Neuron (in vitro differentiated cells): ENCODE measurements around the gene OR5K1.

Experiments
- H2AFZ ChIP-seq: one replicate; pipeline ENCODE4 v1.6.1; 2013; ENCODE audit warnings: low read depth, mild to moderate bottlenecking, inconsistent platforms, low read length, moderate library complexity
- H3K27me3 ChIP-seq: one replicate; pipeline ENCODE4 v1.6.1; 2013; ENCODE audit warnings: low read length; ENCODE audit not compliant: insufficient read depth
- H3K36me3 ChIP-seq: one replicate; pipeline ENCODE4 v1.6.1; 2013; ENCODE audit warnings: low read length; ENCODE audit not compliant: insufficient read depth
- H3K4me1 ChIP-seq: one replicate; pipeline ENCODE4 v1.6.1; 2013; ENCODE audit warnings: low read length; ENCODE audit not compliant: insufficient read depth
- H3K4me3 ChIP-seq: 2 replicates; pipeline ENCODE4 v1.5.1; 2013; ENCODE audit warnings: mild to moderate bottlenecking, low read length, moderate library complexity
- H3K9me3 ChIP-seq: one replicate; pipeline ENCODE4 v1.6.1; 2013; ENCODE audit warnings: low read length

OR5K1 gene

DNA sequence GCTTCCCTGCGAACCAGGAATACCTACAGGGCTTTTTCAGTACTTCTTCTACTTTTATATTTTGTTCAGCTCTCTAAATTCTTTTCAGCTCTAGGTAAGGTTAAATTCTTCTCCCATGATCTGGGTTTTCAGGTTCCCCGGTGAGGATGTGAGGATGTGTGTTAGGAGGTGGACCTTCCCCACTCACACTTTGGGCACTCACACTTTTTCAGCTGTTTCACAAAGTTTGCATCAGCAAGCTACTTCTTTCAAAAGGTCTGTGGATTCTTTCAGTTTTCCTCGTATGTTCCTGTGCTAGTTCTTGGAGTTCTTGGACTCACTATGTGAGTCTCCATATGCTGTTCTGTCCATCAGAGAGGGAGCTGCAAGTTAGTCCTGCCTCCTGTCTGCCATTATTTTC is 20.6 kb downstream of the OR5K1 start:
- H3K4me3 ChIP-seq = no peak overlapping the region
- no peaks in the 10 kb centered on the region for H3K4me1 ChIP-seq
- H3K9me3 ChIP-seq = no peaks in the 10 kb centered on the region
- no peaks in the 10 kb centered on the region for H3K36me3 ChIP-seq
- no peaks in the 10 kb centered on the region for H3K27me3 ChIP-seq
- no peak overlapping the region for H2AFZ ChIP-seq

DNA sequence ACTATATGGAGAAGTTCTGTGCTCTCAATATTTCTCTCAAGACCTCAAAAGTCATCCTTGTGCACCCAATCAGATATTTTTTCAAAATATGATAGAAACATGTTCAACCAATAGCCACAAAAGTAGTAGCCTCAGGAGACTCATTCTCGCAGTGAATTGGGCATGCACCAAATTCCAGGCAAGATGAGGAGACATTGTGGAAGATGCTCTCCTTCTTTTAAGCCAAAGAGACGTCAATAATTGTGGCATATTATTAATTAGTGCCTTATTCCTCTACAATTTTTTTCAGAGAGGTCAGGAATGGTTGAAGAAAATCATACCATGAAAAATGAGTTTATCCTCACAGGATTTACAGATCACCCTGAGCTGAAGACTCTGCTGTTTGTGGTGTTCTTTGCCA is 34.4 kb downstream of the OR5K1 start, which contains the start of gene OR5K2:
TSS of gene OR5K2 (plus strand) at position 301 of the 400 bp plus-strand sequence. CDS start at position 301, 0 bp downstream.
- H3K4me1 ChIP-seq = no peaks in the 10 kb centered on the region
- H2AFZ ChIP-seq = no peak within 1 kb of the TSS
- H3K36me3 ChIP-seq = no peaks in the 10 kb centered on the region
- no peaks in the 10 kb centered on the region for H3K9me3 ChIP-seq
- H3K4me3 ChIP-seq = no peak within 1 kb of the TSS
- H3K27me3 ChIP-seq = peaks cover 2% of the 10 kb centered on the region

DNA sequence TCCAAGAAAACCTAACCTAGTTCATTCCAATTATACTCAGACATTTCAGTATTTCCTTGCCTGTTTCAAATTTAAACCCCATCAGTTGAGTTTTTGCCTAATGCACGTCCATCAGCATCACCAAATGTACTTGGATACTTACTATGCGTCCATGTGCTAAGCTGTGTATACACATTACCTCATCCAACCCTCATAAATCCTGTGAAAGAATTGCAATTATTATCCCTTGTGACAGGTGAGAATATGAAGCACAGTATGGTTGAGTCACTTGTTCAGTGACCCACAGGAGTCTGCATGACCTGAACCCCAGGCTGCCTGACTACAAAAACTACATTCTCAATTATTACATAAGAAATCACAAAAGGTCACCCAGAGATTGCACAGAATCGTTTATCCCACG is 37.0 kb downstream of the OR5K1 start:
- Histone ChIP-seq H3K27me3 (no peaks in the 10 kb centered on the region), H3K4me3 (no peak overlapping the region), H2AFZ (no peak overlapping the region), H3K9me3 (no peaks in the 10 kb centered on the region), H3K36me3 (no peaks in the 10 kb centered on the region), H3K4me1 (no peaks in the 10 kb centered on the region)

DNA sequence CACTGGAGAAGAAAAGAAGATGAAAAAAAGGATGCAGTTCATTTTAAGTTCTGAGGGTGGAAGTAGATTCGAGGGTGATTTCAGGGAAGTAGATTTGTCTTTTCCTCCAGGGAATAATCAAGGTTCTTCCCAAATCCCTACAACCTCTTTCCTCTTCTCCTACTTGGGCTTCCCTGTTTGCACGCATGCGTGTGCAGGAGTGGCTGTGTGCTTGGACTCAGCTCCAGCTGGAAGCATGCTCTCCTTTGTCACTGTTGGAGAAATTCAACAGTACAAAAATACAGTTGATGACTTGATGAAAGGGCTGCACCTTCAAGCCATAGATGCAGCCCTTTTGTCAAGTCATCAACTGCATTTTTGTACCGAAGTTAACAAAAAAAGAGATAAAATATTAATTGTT is 38.3 kb downstream of the OR5K1 start:
- H3K4me1 ChIP-seq = no peaks in the 10 kb centered on the region
- no peak overlapping the region for H2AFZ ChIP-seq
- H3K9me3 ChIP-seq = no peaks in the 10 kb centered on the region
- H3K36me3 ChIP-seq = no peaks in the 10 kb centered on the region
- H3K4me3 ChIP-seq = no peak overlapping the region
- no peaks in the 10 kb centered on the region for H3K27me3 ChIP-seq

DNA sequence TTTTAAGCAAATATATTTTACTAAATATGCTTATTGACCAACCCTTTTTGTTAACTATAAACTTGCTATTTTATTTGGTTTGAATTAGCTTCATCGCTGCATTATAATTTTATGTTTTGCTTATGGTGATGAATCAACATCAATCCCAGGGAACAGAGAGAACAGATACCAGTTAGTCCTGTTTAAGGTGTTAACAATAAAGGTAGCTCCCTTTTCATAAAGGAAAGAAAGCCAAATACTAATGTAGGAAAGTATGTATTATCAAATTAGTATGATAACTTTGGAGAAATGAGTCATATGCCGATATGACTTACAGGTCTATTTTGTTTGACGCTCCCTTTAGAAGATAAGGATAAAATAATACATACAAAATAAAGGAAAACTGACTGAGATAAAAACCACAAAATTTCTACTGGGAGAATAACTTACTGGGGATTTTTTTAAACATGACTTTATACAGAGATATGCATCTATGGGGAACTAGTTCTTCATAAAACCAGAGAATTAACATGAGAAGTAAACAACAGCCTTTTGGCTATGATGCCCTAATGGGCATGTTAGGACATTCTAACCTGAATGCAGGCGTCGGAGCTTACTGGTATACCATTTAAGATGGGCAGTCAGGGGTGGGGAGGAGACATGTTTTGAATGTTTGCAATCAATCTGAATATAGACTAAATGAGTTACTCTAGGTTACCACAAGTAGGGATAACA is 39.0 kb downstream of the OR5K1 start:
- H3K36me3 ChIP-seq = no peaks in the 10 kb centered on the region
- no peak overlapping the region for H3K4me3 ChIP-seq
- no peaks in the 10 kb centered on the region for H3K4me1 ChIP-seq
- no peaks in the 10 kb centered on the region for H3K9me3 ChIP-seq
- H2AFZ ChIP-seq = no peak overlapping the region
- H3K27me3 ChIP-seq = no peaks in the 10 kb centered on the region

DNA sequence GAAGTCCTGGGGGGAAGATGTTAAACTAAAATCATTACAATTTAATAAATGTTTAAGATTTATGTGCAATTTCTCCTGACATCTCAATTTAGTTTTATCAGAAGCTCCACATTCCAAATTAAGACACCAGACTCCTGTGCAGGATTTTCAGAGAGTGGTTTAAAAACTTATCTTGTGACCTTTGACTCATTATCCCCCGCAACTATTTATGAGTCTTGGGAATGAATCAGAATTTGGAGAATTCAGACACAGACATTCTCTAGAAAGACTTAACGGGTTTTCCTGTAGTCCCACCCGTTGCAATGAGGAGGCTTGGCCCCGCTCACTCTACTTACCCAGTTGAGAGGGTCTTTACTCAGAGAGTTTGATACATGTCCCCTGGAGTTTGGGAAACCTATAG is 41.5 kb downstream of the OR5K1 start:
- Histone ChIP-seq H2AFZ (no peak overlapping the region), H3K9me3 (no peaks in the 10 kb centered on the region), H3K4me1 (no peaks in the 10 kb centered on the region), H3K36me3 (no peaks in the 10 kb centered on the region), H3K27me3 (no peaks in the 10 kb centered on the region), H3K4me3 (no peak overlapping the region)

DNA sequence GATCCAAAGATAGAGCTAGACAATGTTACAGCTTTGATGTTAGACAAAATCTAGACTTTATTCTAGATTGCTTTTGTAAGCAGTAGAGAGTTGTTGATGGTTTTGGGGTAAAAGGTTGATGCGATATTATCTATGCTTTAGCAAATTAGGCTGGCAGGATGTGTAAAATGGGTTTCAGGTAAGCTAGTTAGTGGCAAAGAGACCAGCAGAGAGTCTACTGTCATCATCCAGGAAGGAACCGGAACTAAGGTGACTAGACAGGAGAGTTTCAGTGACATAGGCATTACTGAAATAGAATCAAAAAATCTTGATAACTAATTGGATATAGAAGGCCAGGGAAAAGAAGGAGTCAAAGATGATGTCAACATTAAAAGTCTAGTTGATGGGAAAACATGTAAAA is 45.6 kb downstream of the OR5K1 start:
- H3K4me1 ChIP-seq = no peaks in the 10 kb centered on the region

DNA sequence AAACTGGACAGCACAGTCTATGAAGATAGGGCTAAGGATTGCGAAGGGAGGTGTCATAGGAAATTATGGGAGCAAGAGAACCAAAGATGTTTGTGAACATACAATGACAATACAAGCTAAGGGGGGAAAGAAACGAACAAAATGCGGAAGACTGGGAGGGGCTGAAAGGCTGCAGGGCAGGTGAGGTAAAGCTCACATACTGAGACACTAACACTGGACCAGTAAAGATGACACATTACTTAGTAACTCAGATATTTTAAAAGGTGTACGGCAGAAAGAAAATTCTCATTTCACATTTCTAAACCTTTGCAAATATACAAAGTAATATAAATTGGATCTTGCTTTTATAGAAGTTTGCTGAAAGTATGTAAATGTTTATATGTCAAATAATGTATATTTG is 49.6 kb downstream of the OR5K1 start:
- Histone ChIP-seq H3K4me1 (no peaks in the 10 kb centered on the region), H3K36me3 (peaks cover 27% of the 10 kb centered on the region), H2AFZ (no peak overlapping the region), H3K9me3 (no peaks in the 10 kb centered on the region), H3K27me3 (no peaks in the 10 kb centered on the region), H3K4me3 (no peak overlapping the region)

More for the DNA sequence above, 45.6 kb downstream of the OR5K1 start:
- H3K4me3 ChIP-seq = no peak overlapping the region
- H3K36me3 ChIP-seq = no peaks in the 10 kb centered on the region
- H3K9me3 ChIP-seq = no peaks in the 10 kb centered on the region
- no peaks in the 10 kb centered on the region for H3K27me3 ChIP-seq
- H2AFZ ChIP-seq = no peak overlapping the region

DNA sequence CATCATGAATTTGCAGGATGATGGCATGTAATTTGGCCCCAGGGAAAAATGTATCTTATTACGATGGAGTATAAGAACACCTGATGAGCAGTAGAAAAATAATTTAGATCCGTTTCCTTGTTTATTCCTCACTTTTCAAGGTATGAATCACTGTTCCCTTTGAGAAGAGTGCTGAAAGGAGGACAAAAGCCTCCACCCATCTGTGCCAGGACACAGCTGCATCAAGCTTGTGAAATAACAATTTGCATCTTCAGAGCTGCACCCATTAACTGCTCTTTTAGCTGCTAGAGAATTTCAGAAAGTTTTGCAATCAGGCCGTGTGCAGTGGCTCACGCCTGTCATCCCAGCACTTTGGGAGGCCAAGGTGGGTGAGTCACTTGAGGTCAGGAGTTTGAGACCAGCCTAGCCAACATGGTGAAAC is 50.1 kb downstream of the OR5K1 start:
- no peak overlapping the region for H2AFZ ChIP-seq
- no peaks in the 10 kb centered on the region for H3K4me1 ChIP-seq
- peaks cover 32% of the 10 kb centered on the region for H3K36me3 ChIP-seq
- H3K4me3 ChIP-seq = no peak overlapping the region
- H3K9me3 ChIP-seq = no peaks in the 10 kb centered on the region
- no peaks in the 10 kb centered on the region for H3K27me3 ChIP-seq

DNA sequence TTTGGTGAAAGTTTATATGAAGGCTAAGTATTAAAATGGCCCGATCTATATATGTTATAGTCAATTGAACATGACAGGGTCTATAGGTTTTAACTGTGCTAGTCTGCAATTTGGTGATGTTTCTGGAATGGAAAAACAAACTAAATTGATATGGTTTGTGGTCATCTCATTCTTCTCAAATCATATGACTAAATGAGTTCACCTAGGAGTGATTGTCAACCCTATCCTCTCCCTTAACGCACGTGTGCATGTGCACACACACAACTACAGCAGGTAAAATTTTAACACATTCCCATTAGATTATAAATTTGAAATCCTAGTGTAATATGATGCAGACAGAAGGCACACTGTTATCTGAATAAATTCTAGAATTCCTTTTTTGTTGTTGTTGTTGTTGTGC is 50.7 kb downstream of the OR5K1 start:
- Histone ChIP-seq H3K36me3 (peaks cover 39% of the 10 kb centered on the region), H3K4me1 (no peaks in the 10 kb centered on the region), H2AFZ (no peak overlapping the region), H3K27me3 (no peaks in the 10 kb centered on the region), H3K4me3 (no peak overlapping the region), H3K9me3 (no peaks in the 10 kb centered on the region)

DNA sequence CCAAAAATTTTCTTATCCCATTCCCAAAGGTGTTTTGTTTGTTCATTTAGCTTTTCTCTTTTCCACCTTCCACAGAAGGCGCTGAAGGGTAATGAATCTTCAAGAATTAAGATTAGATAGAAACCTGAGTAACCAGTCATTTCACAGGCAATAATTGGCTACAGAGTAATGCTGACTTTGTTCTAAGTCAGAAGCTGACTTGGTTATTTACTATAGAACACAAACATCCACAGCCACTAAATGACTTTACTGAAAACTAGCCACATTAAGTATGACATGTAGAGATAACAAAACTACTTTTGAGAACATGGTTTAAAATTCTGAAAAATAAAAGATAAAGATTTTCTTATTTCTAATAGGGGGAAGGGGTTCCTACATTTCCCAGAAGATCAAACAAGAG is 51.9 kb downstream of the OR5K1 start:
- Histone ChIP-seq H3K4me3 (no peak overlapping the region), H3K9me3 (no peaks in the 10 kb centered on the region), H3K4me1 (no peaks in the 10 kb centered on the region), H2AFZ (no peak overlapping the region), H3K27me3 (no peaks in the 10 kb centered on the region), H3K36me3 (peaks cover 51% of the 10 kb centered on the region)

DNA sequence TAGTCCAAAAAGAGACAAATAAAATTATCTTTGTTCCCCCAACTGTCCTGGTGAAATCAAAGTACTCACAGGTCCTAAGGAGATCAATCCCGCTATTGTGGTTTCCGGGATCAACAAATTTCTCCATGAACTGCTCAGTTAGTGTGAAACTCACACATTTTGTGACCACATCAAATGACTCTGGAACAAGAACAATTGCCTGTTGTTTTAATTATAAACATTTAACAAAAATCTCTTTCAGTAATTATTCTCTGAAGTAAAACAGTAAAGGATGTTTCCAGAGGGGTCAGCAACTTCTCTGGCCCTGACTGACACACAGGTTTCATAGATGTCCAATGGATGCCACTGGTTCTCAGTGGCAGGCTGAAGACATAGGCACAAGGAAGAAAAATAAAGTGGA is 55.8 kb downstream of the OR5K1 start:
- Histone ChIP-seq H3K4me1 (peaks cover 10% of the 10 kb centered on the region), H3K36me3 (peaks cover 62% of the 10 kb centered on the region), H2AFZ (no peak overlapping the region), H3K9me3 (no peaks in the 10 kb centered on the region), H3K4me3 (no peak overlapping the region), H3K27me3 (no peaks in the 10 kb centered on the region)

DNA sequence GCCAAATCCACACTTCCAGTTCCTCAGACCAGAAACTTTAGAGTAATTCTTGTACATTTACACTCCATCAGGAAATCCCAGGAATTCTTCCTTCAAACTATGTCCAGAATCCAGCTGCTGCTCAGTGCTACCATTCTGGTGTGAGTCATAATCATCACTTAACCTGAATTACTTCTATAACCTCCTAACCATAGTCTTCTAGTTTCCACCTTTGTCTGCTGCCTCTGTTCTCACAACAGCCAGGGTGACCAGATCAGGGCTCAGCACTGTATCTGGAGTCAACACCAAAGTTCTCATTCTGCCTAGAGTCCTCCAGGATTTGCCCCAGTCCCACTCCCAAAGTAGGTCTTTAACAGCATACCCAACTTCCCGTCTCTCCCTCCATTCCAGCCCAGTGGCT is 56.4 kb downstream of the OR5K1 start:
- no peak overlapping the region for H2AFZ ChIP-seq
- no peaks in the 10 kb centered on the region for H3K9me3 ChIP-seq
- peaks cover 10% of the 10 kb centered on the region for H3K4me1 ChIP-seq
- no peaks in the 10 kb centered on the region for H3K27me3 ChIP-seq
- peaks cover 62% of the 10 kb centered on the region for H3K36me3 ChIP-seq
- no peak overlapping the region for H3K4me3 ChIP-seq
